ENCODE results near the gene GSG1L2. TPM values are rescaled to one million over a fixed set of nuclear protein-coding genes. Genes with fewer than 3 reads are reported as not detected.
A peak's percentile ranks its signal among the peaks of the same experiment; 100 is the strongest.

The GSG1L2 gene
- total RNA-seq, 1 experiment from 2014 or later: not detected

DNA sequence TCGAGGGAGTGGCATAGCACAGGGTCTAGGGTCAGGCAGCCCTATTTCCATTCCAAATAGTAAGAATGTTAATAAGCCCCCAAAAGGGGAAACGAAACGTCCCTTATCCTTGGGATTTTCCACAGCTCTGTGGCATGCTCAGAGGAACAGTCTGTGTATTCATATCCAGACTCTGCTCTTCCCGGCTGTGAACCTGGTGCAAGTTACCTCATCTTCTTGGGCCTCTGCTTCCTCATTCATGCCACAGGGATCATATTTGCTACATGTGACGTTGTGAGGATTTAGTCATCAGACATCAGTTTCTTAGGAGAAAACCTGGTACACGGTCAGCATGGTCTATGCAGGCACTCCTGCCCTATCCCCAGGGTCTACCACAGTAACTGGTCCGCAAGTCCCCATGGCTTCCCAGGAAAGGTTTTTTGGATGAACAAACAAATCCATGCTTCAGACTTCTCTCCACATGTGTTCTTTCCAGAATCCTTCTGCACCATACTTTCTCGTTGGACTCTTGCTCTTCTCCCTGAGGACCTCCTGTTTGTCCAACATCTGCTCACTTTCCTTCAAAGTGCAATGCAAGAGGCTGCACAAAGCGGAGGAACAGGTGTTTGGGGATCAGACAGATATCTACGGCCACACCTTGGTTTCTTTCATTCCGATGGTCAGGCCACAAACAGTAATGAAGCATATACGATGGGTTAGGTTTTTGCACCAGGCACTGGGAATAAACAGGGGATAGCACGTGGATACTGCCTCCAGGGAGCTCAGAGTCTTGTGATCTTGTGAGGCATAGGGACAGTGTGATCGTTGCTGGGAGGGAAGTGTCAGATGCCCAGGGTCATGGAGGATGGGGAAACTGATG, 21.5 kb upstream of the GSG1L2 start:
- no peak overlapping the region for H3K9ac ChIP-seq (ENCODE audit: low read length)
- H3K4me1 ChIP-seq (ENCODE audit: insufficient read depth, low read length): peaks cover 21% of the 10 kb centered on the region
- ChIA-PET CTCF (no interaction called here), POLR2A (ENCODE audit: unreplicated experiment) (no interaction called here)
- H3K27ac ChIP-seq (ENCODE audit: low read length): 0 out of 2 replicates have a peak overlapping the region, but pooled peaks have one; percentile 80
- H3K36me3 ChIP-seq (ENCODE audit: low read depth, low read length): no peaks in the 10 kb centered on the region
- intact Hi-C loops (cut with micrococcal nuclease): no loop called here
- DNase-seq (no peak), ATAC-seq (no peak)
- no TSS peak for BruUV-seq (replicated peaks)
- H2AFZ ChIP-seq (ENCODE audit: low read length): no peak overlapping the region
- TF ChIP-seq EZH2 (IDR thresholded peaks at IDR 0.05; ENCODE audit: low read length, unreplicated experiment) (no peak), EZH2phosphoT487 (IDR thresholded peaks at IDR 0.05; ENCODE audit: borderline replicate concordance, low read length) (no peak)
- TF ChIP-seq, protein P1, sequence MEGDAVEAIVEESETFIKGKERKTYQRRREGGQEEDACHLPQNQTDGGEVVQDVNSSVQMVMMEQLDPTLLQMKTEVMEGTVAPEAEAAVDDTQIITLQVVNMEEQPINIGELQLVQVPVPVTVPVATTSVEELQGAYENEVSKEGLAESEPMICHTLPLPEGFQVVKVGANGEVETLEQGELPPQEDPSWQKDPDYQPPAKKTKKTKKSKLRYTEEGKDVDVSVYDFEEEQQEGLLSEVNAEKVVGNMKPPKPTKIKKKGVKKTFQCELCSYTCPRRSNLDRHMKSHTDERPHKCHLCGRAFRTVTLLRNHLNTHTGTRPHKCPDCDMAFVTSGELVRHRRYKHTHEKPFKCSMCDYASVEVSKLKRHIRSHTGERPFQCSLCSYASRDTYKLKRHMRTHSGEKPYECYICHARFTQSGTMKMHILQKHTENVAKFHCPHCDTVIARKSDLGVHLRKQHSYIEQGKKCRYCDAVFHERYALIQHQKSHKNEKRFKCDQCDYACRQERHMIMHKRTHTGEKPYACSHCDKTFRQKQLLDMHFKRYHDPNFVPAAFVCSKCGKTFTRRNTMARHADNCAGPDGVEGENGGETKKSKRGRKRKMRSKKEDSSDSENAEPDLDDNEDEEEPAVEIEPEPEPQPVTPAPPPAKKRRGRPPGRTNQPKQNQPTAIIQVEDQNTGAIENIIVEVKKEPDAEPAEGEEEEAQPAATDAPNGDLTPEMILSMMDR (conservative IDR thresholded peaks at IDR 0.05; ENCODE audit: low read depth, low read length): no peak
- no peaks in the 10 kb centered on the region for H3K79me2 ChIP-seq (ENCODE audit: low read length)
- H3K9me2 ChIP-seq (replicated peaks; ENCODE audit: low read length): no peaks in the 10 kb centered on the region
- H3K9me3 ChIP-seq (ENCODE audit: low read length): no peaks in the 10 kb centered on the region
- no peaks in the 10 kb centered on the region for H3F3A ChIP-seq (ENCODE audit: low read length, unreplicated experiment)
- no peak overlapping the region for H3K4me2 ChIP-seq (ENCODE audit: low read length)
- H3K27me3 ChIP-seq (ENCODE audit: low read length): no peaks in the 10 kb centered on the region
- H4K20me1 ChIP-seq (ENCODE audit: low read length): no peaks in the 10 kb centered on the region
- no peak overlapping the region for H3K4me3 ChIP-seq (ENCODE audit: low read length)

DNA sequence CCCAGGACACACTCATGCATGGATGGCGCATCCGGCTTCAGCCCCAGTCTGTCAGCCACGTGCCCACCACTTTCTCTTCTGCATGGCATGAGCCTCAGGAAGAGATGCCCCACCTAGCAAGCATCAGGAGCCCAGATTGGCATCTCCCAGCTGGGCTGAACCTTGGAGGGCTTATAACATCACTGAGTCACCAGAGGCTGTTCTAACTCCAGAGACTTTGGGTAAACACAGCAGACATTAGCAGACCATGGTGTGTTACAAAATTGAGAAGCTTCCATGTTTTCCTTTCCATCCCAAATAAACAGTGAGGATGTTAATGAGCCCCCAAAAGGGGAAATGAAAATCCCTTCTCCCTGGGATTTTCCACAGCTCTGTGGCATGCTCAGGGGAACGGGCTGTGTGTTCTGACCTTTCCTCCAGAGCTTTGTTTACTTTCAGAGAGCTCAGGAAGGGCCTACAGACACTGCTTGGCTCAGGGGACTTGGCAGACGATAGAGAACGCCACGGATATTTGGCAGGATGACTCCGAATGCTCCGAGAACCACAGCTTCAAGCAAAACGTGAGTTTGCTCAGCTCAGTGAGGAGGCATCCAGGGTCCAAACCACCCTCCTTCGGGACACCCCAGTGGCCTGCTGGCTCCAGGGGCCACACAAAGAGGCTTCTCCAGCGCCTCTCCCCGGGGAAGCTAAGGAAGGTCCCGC, 20.3 kb upstream of the GSG1L2 start:
- BruUV-seq (replicated peaks): no TSS peak
- Histone ChIP-seq H3K9me3 (ENCODE audit: low read length) (no peaks in the 10 kb centered on the region), H3K4me3 (ENCODE audit: low read length) (no peak overlapping the region; the same call in 1 of the 2 replicates), H3K36me3 (ENCODE audit: low read depth, low read length) (no peaks in the 10 kb centered on the region), H3K27ac (ENCODE audit: low read length) (peak overlapping the region; percentile 80), H2AFZ (ENCODE audit: low read length) (peak overlapping the region; percentile 74), H3K79me2 (ENCODE audit: low read length) (no peaks in the 10 kb centered on the region), H4K20me1 (ENCODE audit: low read length) (no peaks in the 10 kb centered on the region), H3K27me3 (ENCODE audit: low read length) (no peaks in the 10 kb centered on the region), H3K4me1 (ENCODE audit: insufficient read depth, low read length) (peaks cover 32% of the 10 kb centered on the region), H3K9ac (ENCODE audit: low read length) (peak overlapping the region; percentile 14; the same call in 1 of the 2 replicates), H3F3A (ENCODE audit: low read length, unreplicated experiment) (no peaks in the 10 kb centered on the region), H3K4me2 (ENCODE audit: low read length) (peak overlapping the region; percentile 70), H3K9me2 (replicated peaks; ENCODE audit: low read length) (no peaks in the 10 kb centered on the region)
- peak; percentile 80 for ATAC-seq
- TF ChIP-seq EZH2 (IDR thresholded peaks at IDR 0.05; ENCODE audit: low read length, unreplicated experiment) (no peak), EZH2phosphoT487 (IDR thresholded peaks at IDR 0.05; ENCODE audit: borderline replicate concordance, low read length) (no peak)
- TF ChIP-seq, protein P1 (conservative IDR thresholded peaks at IDR 0.05; ENCODE audit: low read depth, low read length): no peak
- peak; percentile 62 for DNase-seq
- intact Hi-C loops (cut with micrococcal nuclease): no loop called here
- ChIA-PET POLR2A (ENCODE audit: unreplicated experiment) (no interaction called here), CTCF (interaction anchor here (0.8 kb wide), 1 partner anchor 74 kb away, joined by 3 read pairs; no protein-coding TSS in a partner anchor)
